Trophoblast cell (in vitro differentiated cells and primary cell): ENCODE measurements around the gene ENPP3.
A peak's percentile ranks its signal among the peaks of the same experiment; 100 is the strongest.

ENCODE experiments used
- DNase-seq, 2 donors: peaks; one replicate each; pipeline ENCODE4 v3.0.0-alpha.2; 2016
- H2AFZ ChIP-seq: 2 replicates; pipeline ENCODE4 v1.6.1; 2013; ENCODE audit warnings: low read length, moderate library complexity, mild to moderate bottlenecking; ENCODE audit not compliant: insufficient read depth, poor library complexity
- H2AK5ac ChIP-seq: 2 replicates; pipeline ENCODE4 v1.6.1; 2013; ENCODE audit warnings: mild to moderate bottlenecking, low read length
- H2BK120ac ChIP-seq: 2 replicates; pipeline ENCODE4 v1.6.1; 2013; ENCODE audit warnings: low read length, mild to moderate bottlenecking, moderate library complexity; ENCODE audit not compliant: insufficient read depth, poor library complexity
- H2BK12ac ChIP-seq: 2 replicates; pipeline ENCODE4 v1.6.1; 2013; ENCODE audit warnings: mild to moderate bottlenecking, low read length, moderate library complexity
- H2BK5ac ChIP-seq: 2 replicates; pipeline ENCODE4 v1.6.1; 2013; ENCODE audit warnings: low read length, low read depth, moderate library complexity, mild to moderate bottlenecking; ENCODE audit not compliant: poor library complexity
- H3K14ac ChIP-seq: 2 replicates; pipeline ENCODE4 v1.6.1; 2013; ENCODE audit warnings: mild to moderate bottlenecking, low read length
- H3K18ac ChIP-seq: 2 replicates; pipeline ENCODE4 v1.6.1; 2013; ENCODE audit warnings: mild to moderate bottlenecking, low read length
- H3K23ac ChIP-seq: 2 replicates; pipeline ENCODE4 v1.6.1; 2013; ENCODE audit warnings: low read length
- H3K27ac ChIP-seq: 2 replicates; pipeline ENCODE4 v1.5.1; 2013; ENCODE audit warnings: low read depth, mild to moderate bottlenecking, inconsistent platforms, low read length, moderate library complexity
- H3K27me3 ChIP-seq: 2 replicates; pipeline ENCODE4 v1.6.1; 2013; ENCODE audit warnings: inconsistent platforms, mild to moderate bottlenecking, low read length, moderate library complexity; ENCODE audit not compliant: insufficient read depth
- H3K36me3 ChIP-seq, 2 experiments: 1 replicate in 1 of 2; 2 replicates in 1 of 2; pipeline ENCODE4 v1.6.1; 2013; ENCODE audit warnings: low read length in 2 of 2, mild to moderate bottlenecking in 2 of 2, moderate library complexity in 1 of 2; ENCODE audit not compliant: insufficient read depth in 2 of 2, control insufficient read depth in 1 of 2
- H3K4ac ChIP-seq: 2 replicates; pipeline ENCODE4 v1.6.1; 2013; ENCODE audit warnings: low read depth, mild to moderate bottlenecking, low read length, moderate library complexity
- H3K4me1 ChIP-seq, 2 experiments: 1 replicate in 1 of 2; 2 replicates in 1 of 2; pipeline ENCODE4 v1.6.1; 2013; ENCODE audit warnings: low read length in 2 of 2, mild to moderate bottlenecking in 2 of 2, moderate library complexity in 1 of 2; ENCODE audit not compliant: insufficient read depth in 2 of 2, control insufficient read depth in 1 of 2
- H3K4me2 ChIP-seq: 2 replicates; pipeline ENCODE4 v1.6.1; 2013; ENCODE audit warnings: inconsistent platforms, mild to moderate bottlenecking, low read length, moderate library complexity
- H3K4me3 ChIP-seq: 2 replicates; pipeline ENCODE4 v1.5.1; 2013; ENCODE audit warnings: mild to moderate bottlenecking, low read depth, low read length, inconsistent platforms
- H3K79me1 ChIP-seq: one replicate; pipeline ENCODE4 v1.6.1; 2013; ENCODE audit warnings: low read length
- H3K79me2 ChIP-seq: 2 replicates; pipeline ENCODE4 v1.6.1; 2013; ENCODE audit warnings: low read length, mild to moderate bottlenecking; ENCODE audit not compliant: control insufficient read depth, insufficient read depth, poor library complexity
- H3K9ac ChIP-seq: 2 replicates; pipeline ENCODE4 v1.6.1; 2013; ENCODE audit warnings: mild to moderate bottlenecking, low read length
- H3K9me3 ChIP-seq: 2 replicates; pipeline ENCODE4 v1.6.1; 2013; ENCODE audit warnings: low read depth, mild to moderate bottlenecking, control low read depth, inconsistent platforms, low read length; ENCODE audit not compliant: insufficient read depth
- H4K12ac ChIP-seq: 2 replicates; pipeline ENCODE4 v1.6.1; 2013; ENCODE audit warnings: low read depth, mild to moderate bottlenecking, low read length, moderate library complexity
- H4K8ac ChIP-seq: 2 replicates; pipeline ENCODE4 v1.6.1; 2013; ENCODE audit warnings: low read depth, mild to moderate bottlenecking, low read length, moderate library complexity
- H4K91ac ChIP-seq: one replicate; pipeline ENCODE4 v1.6.1; 2013; ENCODE audit warnings: low read depth, mild to moderate bottlenecking, low read length, moderate library complexity
- WGBS: extraction: QIAGEN DNeasy Blood & Tissue Kit; methylation state at CpG from one replicate; pipeline ENCODE4 v1.1.7; 2013; ENCODE audit warnings: missing lambda C conversion rate; ENCODE audit not compliant: insufficient read length, insufficient coverage; ENCODE audit errors: extremely low coverage; 5-methylcytosine and 5-hydroxymethylcytosine counted together

The ENPP3 gene

GRCh38 chr6:131755597-131755996 lies 118.5 kb downstream of the ENPP3 start:
- no CpG with 5 or more reads among the region's 3 CpGs for WGBS
- Histone ChIP-seq H3K27me3 (no peaks in the 10 kb centered on the region), H3K9me3 (no peaks in the 10 kb centered on the region)

GRCh38 chr6:131756039-131756438 lies 118.9 kb downstream of the ENPP3 start:
- DNase-seq, result no peak
- Histone ChIP-seq H4K91ac (no peak overlapping the region), H3K4me1 (no peaks in the 10 kb centered on the region), H3K14ac (no peak overlapping the region), H3K4me3 (no peak overlapping the region), H2BK120ac (no peak overlapping the region), H3K4ac (no peak overlapping the region), H3K18ac (no peak overlapping the region), H3K4me2 (no peak overlapping the region), H2AK5ac (no peak overlapping the region), H3K9me3 (no peaks in the 10 kb centered on the region), H4K12ac (no peak overlapping the region), H2AFZ (no peak overlapping the region), H3K79me2 (no peaks in the 10 kb centered on the region), H3K36me3 (no peaks in the 10 kb centered on the region), H2BK5ac (no peak overlapping the region), H3K9ac (no peak overlapping the region), H3K79me1 (no peaks in the 10 kb centered on the region), H2BK12ac (no peak overlapping the region), H3K23ac (no peak overlapping the region), H3K27ac (no peak overlapping the region), H4K8ac (no peak overlapping the region), H3K27me3 (no peaks in the 10 kb centered on the region)
- no CpG with 5 or more reads among the region's 2 CpGs for WGBS

More at GRCh38 chr6:131755597-131755996, 118.5 kb downstream of the ENPP3 start:
- no peak overlapping the region for H2BK120ac ChIP-seq
- no peak overlapping the region for H2BK12ac ChIP-seq
- H3K27ac ChIP-seq, result no peak overlapping the region
- no peak overlapping the region for H3K4me2 ChIP-seq
- no peak overlapping the region for H3K4me3 ChIP-seq
- H3K9ac ChIP-seq, result no peak overlapping the region
- no peak overlapping the region for H4K91ac ChIP-seq
- no peak overlapping the region for H4K12ac ChIP-seq
- no peak overlapping the region for H3K14ac ChIP-seq
- no peak overlapping the region for H2AFZ ChIP-seq
- H2AK5ac ChIP-seq, result no peak overlapping the region
- no peaks in the 10 kb centered on the region for H3K36me3 ChIP-seq
- no peaks in the 10 kb centered on the region for H3K79me2 ChIP-seq
- no peak for DNase-seq
- H4K8ac ChIP-seq, result no peak overlapping the region
- H3K18ac ChIP-seq, result no peak overlapping the region
- no peak overlapping the region for H3K23ac ChIP-seq
- H2BK5ac ChIP-seq, result no peak overlapping the region
- no peaks in the 10 kb centered on the region for H3K4me1 ChIP-seq
- H3K79me1 ChIP-seq, result no peaks in the 10 kb centered on the region
- H3K4ac ChIP-seq, result no peak overlapping the region

- H3K9me3 ChIP-seq, result no peaks in the 10 kb centered on the region
- no peaks in the 10 kb centered on the region for H3K36me3 ChIP-seq
- no peak overlapping the region for H3K23ac ChIP-seq
These were observed 121.8 kb downstream of the ENPP3 start for GRCh38 chr6:131758920-131759319.

GRCh38 chr6:131761060-131761761 lies 124.1 kb downstream of the ENPP3 start:
- Histone ChIP-seq H2BK120ac (no peak overlapping the region), H3K36me3 (no peaks in the 10 kb centered on the region), H3K4me1 (peaks cover 0 to 2% of the 10 kb centered on the region in 2 experiments), H3K27ac (no peak overlapping the region), H3K18ac (no peak overlapping the region), H2BK12ac (no peak overlapping the region), H3K23ac (no peak overlapping the region), H3K79me2 (no peaks in the 10 kb centered on the region), H3K4me3 (no peak overlapping the region), H2AK5ac (no peak overlapping the region), H3K27me3 (no peaks in the 10 kb centered on the region), H2BK5ac (no peak overlapping the region), H3K9ac (no peak overlapping the region), H3K9me3 (no peaks in the 10 kb centered on the region), H3K79me1 (no peaks in the 10 kb centered on the region), H4K12ac (no peak overlapping the region), H3K4me2 (no peak overlapping the region), H4K8ac (no peak overlapping the region), H3K14ac (no peak overlapping the region), H2AFZ (no peak overlapping the region), H4K91ac (no peak overlapping the region), H3K4ac (no peak overlapping the region)
- peak in 1 of 2 donors; percentile 58 for DNase-seq
- no CpG with 5 or more reads among the region's 6 CpGs for WGBS

More at GRCh38 chr6:131758920-131759319, 121.8 kb downstream of the ENPP3 start:
- Histone ChIP-seq H3K79me2 (no peaks in the 10 kb centered on the region), H3K18ac (no peak overlapping the region), H4K91ac (no peak overlapping the region), H2BK5ac (no peak overlapping the region), H3K79me1 (no peaks in the 10 kb centered on the region), H2BK12ac (no peak overlapping the region), H2AK5ac (no peak overlapping the region), H3K14ac (no peak overlapping the region), H3K9ac (no peak overlapping the region), H3K27ac (no peak overlapping the region), H3K4me3 (no peak overlapping the region), H3K4me1 (no peaks in the 10 kb centered on the region), H3K27me3 (no peaks in the 10 kb centered on the region), H3K4ac (no peak overlapping the region), H3K4me2 (no peak overlapping the region), H4K8ac (no peak overlapping the region), H2BK120ac (no peak overlapping the region), H2AFZ (no peak overlapping the region), H4K12ac (no peak overlapping the region)
- WGBS, result no CpG with 5 or more reads among the region's 4 CpGs
- no peak for DNase-seq
